GM21423 (cell line): ENCODE measurements around the gene ACLY.

Experiments
- ATAC-seq: cut with Tn5 transposase; IDR thresholded peaks from one replicate; pipeline ENCODE4 v1.9.1; 2021; ENCODE audit warnings: mild to moderate bottlenecking, moderate library complexity; ENCODE audit not compliant: unreplicated experiment

The ACLY gene

GRCh38 chr17:41913798-41914197, 5.0 kb downstream of the ACLY start:
- ATAC-seq = no peak

- ATAC-seq = no peak
These were observed 5.8 kb downstream of the ACLY start for GRCh38 chr17:41912925-41913324.

- no peak for ATAC-seq
These were observed 7.9 kb downstream of the ACLY start for GRCh38 chr17:41910701-41911391.

- ATAC-seq = no peak
These were observed 9.7 kb downstream of the ACLY start for GRCh38 chr17:41909088-41909487.

- no peak for ATAC-seq
These were observed 10.9 kb downstream of the ACLY start for GRCh38 chr17:41907633-41908539.

- no peak for ATAC-seq
These were observed 11.6 kb downstream of the ACLY start for GRCh38 chr17:41907185-41907556.

- no peak for ATAC-seq
These were observed 12.1 kb downstream of the ACLY start for GRCh38 chr17:41906465-41907184.

- no peak for ATAC-seq
These were observed 13.6 kb downstream of the ACLY start for GRCh38 chr17:41905172-41905571.

GRCh38 chr17:41904242-41904841, 14.4 kb downstream of the ACLY start:
- no peak for ATAC-seq

GRCh38 chr17:41901646-41902045, 17.1 kb downstream of the ACLY start:
- no peak for ATAC-seq

- ATAC-seq = no peak
These were observed 22.0 kb downstream of the ACLY start for GRCh38 chr17:41896726-41897125.

GRCh38 chr17:41895617-41896016, 23.1 kb downstream of the ACLY start:
- no peak for ATAC-seq

- ATAC-seq = no peak
These were observed 23.9 kb downstream of the ACLY start for GRCh38 chr17:41894791-41895331.

- no peak for ATAC-seq
These were observed 25.4 kb downstream of the ACLY start for GRCh38 chr17:41893384-41893783.

GRCh38 chr17:41892021-41892376, 26.8 kb downstream of the ACLY start:
- no peak for ATAC-seq

- no peak for ATAC-seq
These were observed 27.4 kb downstream of the ACLY start for GRCh38 chr17:41891135-41892020.

- no peak for ATAC-seq
These were observed 30.3 kb downstream of the ACLY start for GRCh38 chr17:41888332-41888965.

- no peak for ATAC-seq
These were observed 33.0 kb downstream of the ACLY start for GRCh38 chr17:41885733-41886132.

- no peak for ATAC-seq
These were observed 36.0 kb downstream of the ACLY start for GRCh38 chr17:41882756-41883155.

- no peak for ATAC-seq
These were observed 38.6 kb downstream of the ACLY start for GRCh38 chr17:41880130-41880529.
